Fibroblast of mammary gland (primary cell): ENCODE data around the gene KCNJ9.

Source experiments
- DNase-seq: peaks from one replicate; pipeline ENCODE4 v3.0.0-alpha.2; 2010; ENCODE audit warnings: low read depth
- H3K4me3 ChIP-seq: 2 replicates; pipeline ENCODE4 v1.5.1; 2011; ENCODE audit warnings: low read depth, mild to moderate bottlenecking, low read length, moderate library complexity; ENCODE audit not compliant: control insufficient read depth
- TF ChIP-seq, protein P1 (sequence below): conservative IDR thresholded peaks from 2 replicates; pipeline ENCODE4 v1.5.1; 2011; ENCODE audit warnings: low read depth, low read length, inconsistent platforms; ENCODE audit not compliant: control insufficient read depth, insufficient read depth

KCNJ9 gene

DNA sequence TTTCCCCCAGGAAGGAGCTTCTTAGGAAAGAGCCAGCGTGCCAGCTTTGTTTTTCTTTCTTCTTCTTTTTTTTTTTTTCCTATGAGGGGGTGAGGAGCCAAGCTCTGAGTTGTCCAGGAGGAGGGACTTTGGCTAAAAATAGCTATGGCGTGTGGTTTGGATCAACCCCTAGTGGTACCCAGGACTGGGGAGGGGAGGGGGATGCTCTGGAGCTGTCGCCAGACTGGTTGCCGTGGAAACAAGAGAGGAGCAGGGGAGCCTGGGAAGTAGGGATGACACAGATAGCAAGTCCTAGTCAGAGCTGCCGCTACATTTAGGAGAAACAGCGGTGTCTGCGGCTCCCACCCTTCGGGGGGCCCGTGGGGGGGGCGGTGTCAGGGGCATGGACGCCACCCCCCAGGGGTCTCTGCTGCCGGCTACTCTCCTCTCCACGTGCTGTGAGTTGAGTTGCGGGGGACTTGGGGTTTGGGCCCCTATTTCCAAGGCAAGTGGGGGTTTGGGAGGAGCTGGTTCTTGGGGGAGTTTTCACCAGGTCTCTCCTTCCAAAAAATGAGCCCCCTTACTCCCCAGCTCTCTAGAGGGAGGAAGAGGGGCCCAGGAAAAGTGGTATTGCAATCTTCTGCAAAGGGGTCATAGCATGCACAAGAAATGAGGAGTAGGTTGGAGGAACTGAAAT, at the start of gene KCNJ9:
Gene KCNJ9 (plus strand): TSS at position 278 of the 676 bp plus-strand sequence. CDS start 2,493 bp downstream, outside the sequence.
- H3K4me3 ChIP-seq, result no peak within 1 kb of the TSS
- peak; percentile 31 for DNase-seq
- TF ChIP-seq, protein P1, sequence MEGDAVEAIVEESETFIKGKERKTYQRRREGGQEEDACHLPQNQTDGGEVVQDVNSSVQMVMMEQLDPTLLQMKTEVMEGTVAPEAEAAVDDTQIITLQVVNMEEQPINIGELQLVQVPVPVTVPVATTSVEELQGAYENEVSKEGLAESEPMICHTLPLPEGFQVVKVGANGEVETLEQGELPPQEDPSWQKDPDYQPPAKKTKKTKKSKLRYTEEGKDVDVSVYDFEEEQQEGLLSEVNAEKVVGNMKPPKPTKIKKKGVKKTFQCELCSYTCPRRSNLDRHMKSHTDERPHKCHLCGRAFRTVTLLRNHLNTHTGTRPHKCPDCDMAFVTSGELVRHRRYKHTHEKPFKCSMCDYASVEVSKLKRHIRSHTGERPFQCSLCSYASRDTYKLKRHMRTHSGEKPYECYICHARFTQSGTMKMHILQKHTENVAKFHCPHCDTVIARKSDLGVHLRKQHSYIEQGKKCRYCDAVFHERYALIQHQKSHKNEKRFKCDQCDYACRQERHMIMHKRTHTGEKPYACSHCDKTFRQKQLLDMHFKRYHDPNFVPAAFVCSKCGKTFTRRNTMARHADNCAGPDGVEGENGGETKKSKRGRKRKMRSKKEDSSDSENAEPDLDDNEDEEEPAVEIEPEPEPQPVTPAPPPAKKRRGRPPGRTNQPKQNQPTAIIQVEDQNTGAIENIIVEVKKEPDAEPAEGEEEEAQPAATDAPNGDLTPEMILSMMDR, result no peak

DNA sequence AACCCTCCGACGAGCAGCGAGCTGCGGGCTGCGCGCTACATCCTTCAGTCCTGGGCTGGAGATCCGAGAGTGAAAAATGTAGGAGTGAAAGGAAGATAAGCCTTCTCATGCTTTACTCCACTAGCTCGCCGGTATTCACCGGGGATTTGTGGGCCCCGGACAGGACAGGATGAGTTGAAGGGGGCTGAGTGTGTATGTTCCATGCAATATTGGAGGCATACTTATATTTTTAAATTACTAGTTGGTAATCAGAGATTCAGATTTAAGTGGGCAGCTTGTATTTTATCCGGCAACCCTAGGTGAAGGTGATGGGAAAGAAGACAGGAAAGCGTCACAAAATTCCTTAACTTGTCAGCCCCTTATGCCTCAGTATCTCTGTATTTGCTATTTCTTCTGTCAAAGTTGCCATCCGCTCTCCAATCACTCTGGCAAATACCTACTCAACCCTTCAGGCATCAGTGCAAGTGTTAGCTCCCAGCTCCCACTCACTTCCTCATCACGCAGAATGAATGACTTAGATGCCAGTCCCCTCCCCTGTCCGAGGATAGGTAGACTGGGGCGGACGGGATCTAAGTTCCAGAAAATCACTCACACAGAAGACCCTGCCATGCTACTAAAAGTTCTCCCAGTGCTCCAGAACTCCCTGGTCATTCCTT, 49.0 kb upstream of the KCNJ9 start:
- TF ChIP-seq, protein P1, result no peak
- peak overlapping the region; percentile 91 for H3K4me3 ChIP-seq
- DNase-seq, result no peak

DNA sequence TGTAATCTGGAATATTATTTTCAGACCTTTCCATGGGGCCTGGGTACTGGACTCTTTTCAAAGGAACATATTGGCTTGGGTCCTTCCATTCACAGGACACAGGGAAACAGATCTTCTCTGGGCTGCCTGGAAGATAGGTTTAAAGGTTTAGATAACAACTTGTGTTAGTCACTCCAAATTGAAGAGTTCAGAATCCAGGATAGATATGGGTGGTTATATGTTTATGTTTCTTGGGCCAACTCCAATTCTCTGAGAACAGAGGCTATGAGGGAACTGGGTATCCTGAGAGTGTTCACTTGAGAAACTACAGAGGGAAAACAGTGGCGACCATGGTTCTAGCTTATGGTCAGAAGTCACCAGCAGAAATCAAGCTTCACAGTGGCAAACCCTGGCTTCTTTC, 40.9 kb upstream of the KCNJ9 start:
- TF ChIP-seq, protein P1, result no peak
- no peak for DNase-seq

DNA sequence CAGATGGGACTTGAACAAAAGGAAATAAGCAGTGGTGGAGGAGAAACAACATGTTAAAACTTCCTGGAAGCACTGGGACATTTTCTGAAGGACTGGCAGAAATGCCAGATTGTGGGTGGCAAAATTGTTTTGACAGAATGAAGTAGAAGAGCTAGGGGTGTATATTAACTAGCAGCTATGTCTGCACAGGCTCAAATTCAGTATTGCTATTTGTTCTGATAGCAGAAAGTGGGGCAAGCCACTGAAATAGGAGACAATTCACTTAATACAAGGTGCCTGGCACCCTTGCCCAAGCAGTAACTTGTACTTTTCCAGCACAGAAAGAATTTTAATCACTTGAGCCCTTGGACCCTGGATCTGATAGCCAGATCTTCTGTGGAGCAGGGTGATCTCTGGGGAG, 37.8 kb upstream of the KCNJ9 start:
- H3K4me3 ChIP-seq, result no peak overlapping the region
- TF ChIP-seq, protein P1, result no peak
- no peak for DNase-seq

More for the DNA sequence above, 40.9 kb upstream of the KCNJ9 start:
- no peak overlapping the region for H3K4me3 ChIP-seq

DNA sequence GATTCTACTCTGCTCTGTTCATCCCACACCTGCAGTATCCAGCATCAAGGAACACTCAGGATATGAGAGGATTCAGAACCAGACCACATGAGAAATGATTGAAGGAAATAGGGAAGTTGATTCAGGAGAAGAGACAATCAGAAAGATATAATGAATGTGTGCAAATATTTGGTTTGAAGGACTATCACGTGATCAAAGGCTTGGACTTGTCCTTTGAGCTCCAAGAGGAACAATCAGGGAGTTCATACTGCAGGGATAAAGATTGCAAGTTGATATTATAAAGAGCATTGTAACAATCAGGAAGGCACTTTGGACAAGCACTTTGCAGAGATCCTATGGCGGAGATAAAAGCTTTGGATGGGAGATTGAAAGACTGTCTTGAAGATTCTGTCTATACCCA, 35.7 kb upstream of the KCNJ9 start:
- DNase-seq, result no peak
- H3K4me3 ChIP-seq, result no peak overlapping the region

DNA sequence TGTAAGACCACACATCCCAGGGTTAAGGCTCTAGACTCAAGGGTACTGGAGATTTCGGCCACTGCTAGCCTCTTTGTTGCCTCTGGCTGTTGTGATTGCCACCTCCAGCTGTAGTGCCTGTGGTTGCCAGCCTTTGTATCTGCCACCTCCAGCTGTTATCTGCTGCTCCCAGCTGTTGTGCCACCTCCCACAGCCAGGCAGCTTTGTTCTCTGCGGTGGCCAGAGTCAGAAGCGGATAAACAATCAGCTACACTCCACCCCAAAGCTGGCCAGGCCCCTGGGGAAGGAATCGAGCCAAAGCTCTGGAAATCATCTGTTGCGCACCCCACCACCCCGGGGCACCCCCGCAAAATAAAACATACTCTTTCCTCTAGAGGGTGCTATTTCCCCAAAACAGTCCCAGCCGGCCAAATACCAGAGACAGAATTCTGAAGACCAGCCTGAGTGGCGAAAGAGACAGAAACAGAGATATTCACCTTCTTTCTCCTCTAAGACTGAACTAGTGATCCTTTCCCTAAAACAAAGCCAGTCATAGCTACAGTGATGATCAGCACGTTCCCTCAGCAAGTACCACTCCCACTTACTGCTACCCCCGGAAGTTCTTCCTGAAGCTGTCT, 34.7 kb upstream of the KCNJ9 start:
- peak; percentile 51 for DNase-seq

More for the DNA sequence above, 35.7 kb upstream of the KCNJ9 start:
- TF ChIP-seq, protein P1, result no peak

More for the DNA sequence above, 34.7 kb upstream of the KCNJ9 start:
- no peak overlapping the region for H3K4me3 ChIP-seq
- TF ChIP-seq, protein P1, result peak; percentile 61
